Measurements from ENCODE around the gene PLA1A.

GRCh38 chr3:119550192-119550910 is 47.3 kb upstream of the PLA1A start:
- no peak for TF ChIP-seq CTCF (IDR thresholded peaks at IDR 0.05)
- no peak for TF ChIP-seq POLR2A (IDR thresholded peaks at IDR 0.05)

All from thyroid gland (tissue), 4 donors.